Mesenchymal stem cell (in vitro differentiated cells and primary cell): ENCODE measurements around the gene MC1R.

Source experiments
- DNase-seq: peaks from one replicate; pipeline ENCODE4 v3.0.0-alpha.2; 2013
- H2AFZ ChIP-seq: one replicate; pipeline ENCODE4 v1.6.1; 2013; ENCODE audit warnings: low read depth, mild to moderate bottlenecking, control low read depth, inconsistent platforms, low read length, moderate library complexity
- H2AK5ac ChIP-seq: 2 replicates; pipeline ENCODE4 v1.6.1; 2013; ENCODE audit warnings: low read length, moderate library complexity, mild to moderate bottlenecking, inconsistent platforms; ENCODE audit not compliant: severe bottlenecking
- H2BK120ac ChIP-seq: one replicate; pipeline ENCODE4 v1.6.1; 2013; ENCODE audit warnings: low read depth, mild to moderate bottlenecking, inconsistent platforms, low read length, moderate library complexity
- H2BK12ac ChIP-seq, 2 experiments: one replicate each; pipeline ENCODE4 v1.6.1; 2013; ENCODE audit warnings: inconsistent platforms in 2 of 2, low read length in 2 of 2, mild to moderate bottlenecking in 2 of 2, moderate library complexity in 2 of 2, control low read depth in 1 of 2
- H2BK15ac ChIP-seq: one replicate; pipeline ENCODE4 v1.6.1; 2013; ENCODE audit warnings: mild to moderate bottlenecking, low read depth, inconsistent platforms; ENCODE audit not compliant: poor library complexity, severe bottlenecking
- H2BK5ac ChIP-seq: 2 replicates; pipeline ENCODE4 v1.6.1; 2013; ENCODE audit warnings: low read depth, mild to moderate bottlenecking, low read length, control low read depth, inconsistent platforms; ENCODE audit not compliant: poor library complexity, severe bottlenecking
- H3K14ac ChIP-seq, 2 experiments: one replicate each; pipeline ENCODE4 v1.6.1; 2013; ENCODE audit warnings: inconsistent platforms in 2 of 2, low read length in 2 of 2, control low read depth in 1 of 2, mild to moderate bottlenecking in 1 of 2, moderate library complexity in 1 of 2
- H3K18ac ChIP-seq, 2 experiments: one replicate each; pipeline ENCODE4 v1.6.1; 2013; ENCODE audit warnings: inconsistent platforms in 2 of 2, low read length in 2 of 2, control low read depth in 1 of 2, low read depth in 1 of 2, mild to moderate bottlenecking in 1 of 2
- H3K23ac ChIP-seq, 2 experiments: one replicate each; pipeline ENCODE4 v1.6.1; 2013; ENCODE audit warnings: inconsistent platforms in 2 of 2, low read length in 2 of 2, mild to moderate bottlenecking in 2 of 2, moderate library complexity in 2 of 2, control low read depth in 1 of 2
- H3K27ac ChIP-seq: 2 replicates; pipeline ENCODE4 v1.5.1; 2013; ENCODE audit warnings: mild to moderate bottlenecking, moderate library complexity, low read length, control low read depth, inconsistent platforms; ENCODE audit not compliant: poor library complexity, severe bottlenecking
- H3K27me3 ChIP-seq, 2 experiments: 2 replicates each; pipeline versions ENCODE4 v1.6.1 to v1.7.0; 2013; ENCODE audit warnings: low read length in 2 of 2, mild to moderate bottlenecking in 2 of 2, moderate library complexity in 2 of 2, control low read depth in 1 of 2, inconsistent platforms in 1 of 2; ENCODE audit not compliant: control insufficient read depth in 1 of 2, insufficient read depth in 1 of 2
- H3K36me3 ChIP-seq, 2 experiments: 2 replicates each; pipeline versions ENCODE4 v1.6.1 to v1.7.0; 2013; ENCODE audit warnings: low read length in 2 of 2, control low read depth in 1 of 2, inconsistent platforms in 1 of 2, low read depth in 1 of 2, mild to moderate bottlenecking in 1 of 2; ENCODE audit not compliant: insufficient read depth in 2 of 2, control insufficient read depth in 1 of 2
- H3K4ac ChIP-seq, 2 experiments: one replicate each; pipeline ENCODE4 v1.6.1; 2013; ENCODE audit warnings: inconsistent platforms in 2 of 2, low read length in 2 of 2, mild to moderate bottlenecking in 2 of 2, moderate library complexity in 2 of 2, control low read depth in 1 of 2, low read depth in 1 of 2
- H3K4me1 ChIP-seq: 2 replicates; pipeline ENCODE4 v1.6.1; 2013; ENCODE audit warnings: low read depth, low read length, control low read depth; ENCODE audit not compliant: control insufficient read depth, insufficient read depth
- H3K4me2 ChIP-seq: 2 replicates; pipeline ENCODE4 v1.6.1; 2013; ENCODE audit warnings: low read length, mild to moderate bottlenecking, inconsistent platforms; ENCODE audit not compliant: poor library complexity, severe bottlenecking
- H3K4me3 ChIP-seq, 2 experiments: 2 replicates each; pipeline versions ENCODE4 v1.5.1 to v1.7.0; 2013; ENCODE audit warnings: low read length in 2 of 2, mild to moderate bottlenecking in 2 of 2, control low read depth in 1 of 2, low read depth in 1 of 2; ENCODE audit not compliant: insufficient read depth in 1 of 2
- H3K79me1 ChIP-seq: replicated peaks from 2 replicates; pipeline ENCODE4 v1.6.1; 2013; ENCODE audit warnings: mild to moderate bottlenecking, control low read depth, low read length, inconsistent platforms; ENCODE audit not compliant: poor library complexity, severe bottlenecking
- H3K9ac ChIP-seq: 2 replicates; pipeline ENCODE4 v1.7.0; 2013; ENCODE audit warnings: mild to moderate bottlenecking, low read length, moderate library complexity
- H3K9me3 ChIP-seq: 2 replicates; pipeline ENCODE4 v1.7.0; 2013; ENCODE audit warnings: mild to moderate bottlenecking, low read length; ENCODE audit not compliant: control insufficient read depth
- H4K8ac ChIP-seq: one replicate; pipeline ENCODE4 v1.6.1; 2013; ENCODE audit warnings: inconsistent platforms, mild to moderate bottlenecking, low read length, moderate library complexity
- H4K91ac ChIP-seq: one replicate; pipeline ENCODE4 v1.6.1; 2013; ENCODE audit warnings: mild to moderate bottlenecking, low read length, inconsistent platforms
- WGBS: methylation state at CpG from one replicate; pipeline ENCODE4 v1.1.7; 2013; ENCODE audit warnings: mixed read lengths; 5-methylcytosine and 5-hydroxymethylcytosine counted together

Gene MC1R

DNA sequence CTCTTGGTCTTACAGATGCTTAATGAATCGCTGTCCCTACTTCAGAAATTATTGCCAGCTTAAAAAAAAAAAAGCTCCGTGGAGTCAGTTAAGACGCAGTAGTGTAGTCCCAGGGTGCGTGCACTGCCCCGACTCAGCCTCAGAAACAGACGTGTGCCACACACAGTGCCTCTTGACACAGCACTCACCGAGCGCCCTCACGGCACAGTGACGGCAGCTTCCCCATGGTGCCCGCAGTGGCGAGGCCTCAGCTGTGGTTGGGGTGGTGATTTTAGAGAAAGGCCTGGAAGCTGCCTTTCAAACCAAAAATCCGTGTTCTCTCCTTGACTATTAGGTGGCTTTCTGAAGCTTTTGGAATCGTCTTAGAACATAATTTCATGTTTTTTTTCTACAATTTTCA, 31.4 kb upstream of the MC1R start:
- 97% methylated on average over 14 of the region's 14 CpGs for WGBS
- no peak overlapping the region for H3K14ac ChIP-seq
- no peaks in the 10 kb centered on the region for H3K4me1 ChIP-seq
- peaks cover 86 to 92% of the 10 kb centered on the region in 2 experiments for H3K36me3 ChIP-seq
- no peak overlapping the region for H2BK12ac ChIP-seq
- H3K79me1 ChIP-seq, result peaks cover 43% of the 10 kb centered on the region
- H3K4me3 ChIP-seq, result no peak overlapping the region
- H2BK15ac ChIP-seq, result no peak overlapping the region
- H4K8ac ChIP-seq, result no peak overlapping the region
- H3K4me2 ChIP-seq, result no peak overlapping the region
- no peak overlapping the region for H2BK120ac ChIP-seq
- H3K27ac ChIP-seq, result no peak overlapping the region
- no peaks in the 10 kb centered on the region for H3K9me3 ChIP-seq
- H3K18ac ChIP-seq, result no peak overlapping the region
- no peaks in the 10 kb centered on the region for H3K27me3 ChIP-seq
- H4K91ac ChIP-seq, result no peak overlapping the region
- H2BK5ac ChIP-seq, result no peak overlapping the region
- no peak overlapping the region for H3K9ac ChIP-seq
- no peak for DNase-seq
- no peak overlapping the region for H3K23ac ChIP-seq
- no peak overlapping the region for H2AK5ac ChIP-seq
- H2AFZ ChIP-seq, result no peak overlapping the region
- H3K4ac ChIP-seq, result no peak overlapping the region

- Histone ChIP-seq H3K4me1 (no peaks in the 10 kb centered on the region), H2BK5ac (no peak overlapping the region), H3K36me3 (peaks cover 87 to 93% of the 10 kb centered on the region in 2 experiments), H3K18ac (no peak overlapping the region), H4K91ac (no peak overlapping the region), H2BK12ac (no peak overlapping the region), H3K14ac (no peak overlapping the region), H3K23ac (no peak overlapping the region), H3K4me3 (no peak overlapping the region), H2AFZ (no peak overlapping the region), H3K4me2 (no peak overlapping the region), H3K79me1 (peaks cover 45% of the 10 kb centered on the region), H3K9ac (no peak overlapping the region), H2AK5ac (no peak overlapping the region), H3K27me3 (no peaks in the 10 kb centered on the region), H2BK120ac (no peak overlapping the region), H3K4ac (no peak overlapping the region), H3K27ac (no peak overlapping the region), H4K8ac (no peak overlapping the region), H2BK15ac (no peak overlapping the region), H3K9me3 (no peaks in the 10 kb centered on the region)
- no peak for DNase-seq
- 98% methylated on average over 7 of the region's 9 CpGs for WGBS
Measured at GRCh38 chr16:89890200-89890599, 28.5 kb upstream of the MC1R start.

- H2BK120ac ChIP-seq, result no peak overlapping the region
- no peak overlapping the region for H3K18ac ChIP-seq
- H2BK5ac ChIP-seq, result no peak overlapping the region
- H3K9me3 ChIP-seq, result no peaks in the 10 kb centered on the region
- H4K8ac ChIP-seq, result no peak overlapping the region
- WGBS, result 95% methylated on average over 16 of the region's 16 CpGs
- no peak overlapping the region for H3K4ac ChIP-seq
- peaks cover 49% of the 10 kb centered on the region for H3K79me1 ChIP-seq
- H3K36me3 ChIP-seq, result peaks cover 87 to 94% of the 10 kb centered on the region in 2 experiments
- no peak for DNase-seq
- no peak overlapping the region for H4K91ac ChIP-seq
- no peaks in the 10 kb centered on the region for H3K27me3 ChIP-seq
- H3K4me1 ChIP-seq, result no peaks in the 10 kb centered on the region
- no peak overlapping the region for H3K23ac ChIP-seq
- H2AK5ac ChIP-seq, result no peak overlapping the region
- no peak overlapping the region for H3K27ac ChIP-seq
- no peak overlapping the region for H3K4me2 ChIP-seq
- no peak overlapping the region for H2BK15ac ChIP-seq
- no peak overlapping the region for H3K9ac ChIP-seq
- H3K4me3 ChIP-seq, result no peak overlapping the region
- no peak overlapping the region for H2BK12ac ChIP-seq
- no peak overlapping the region for H2AFZ ChIP-seq
- no peak overlapping the region for H3K14ac ChIP-seq
Measured at GRCh38 chr16:89890886-89891657, 27.6 kb upstream of the MC1R start.

GRCh38 chr16:89892055-89892630, 26.5 kb upstream of the MC1R start:
- no peak overlapping the region for H2AK5ac ChIP-seq
- peaks cover 88 to 94% of the 10 kb centered on the region in 2 experiments for H3K36me3 ChIP-seq
- no peak overlapping the region for H2BK15ac ChIP-seq
- no peaks in the 10 kb centered on the region for H3K9me3 ChIP-seq
- DNase-seq, result no peak
- H4K8ac ChIP-seq, result no peak overlapping the region
- H3K4me3 ChIP-seq, result no peak overlapping the region
- H4K91ac ChIP-seq, result no peak overlapping the region
- H3K4me1 ChIP-seq, result no peaks in the 10 kb centered on the region
- H2BK120ac ChIP-seq, result no peak overlapping the region
- H3K27me3 ChIP-seq, result no peaks in the 10 kb centered on the region
- H3K14ac ChIP-seq, result no peak overlapping the region
- WGBS, result 97% methylated on average over 17 of the region's 18 CpGs
- no peak overlapping the region for H2BK5ac ChIP-seq
- H2BK12ac ChIP-seq, result no peak overlapping the region
- no peak overlapping the region for H2AFZ ChIP-seq
- no peak overlapping the region for H3K4me2 ChIP-seq
- H3K27ac ChIP-seq, result no peak overlapping the region
- no peak overlapping the region for H3K23ac ChIP-seq
- H3K79me1 ChIP-seq, result peaks cover 55% of the 10 kb centered on the region
- H3K18ac ChIP-seq, result no peak overlapping the region
- no peak overlapping the region for H3K4ac ChIP-seq
- H3K9ac ChIP-seq, result no peak overlapping the region
